ENCODE measurements around the gene UBE2QL1.

Gene UBE2QL1

GRCh38 chr5:6427694-6428093 lies 21.0 kb upstream of the UBE2QL1 start:
- DNase-seq (ENCODE audit: low read depth in 3 of 3, low spot score in 1 of 3): no peak

DNA sequence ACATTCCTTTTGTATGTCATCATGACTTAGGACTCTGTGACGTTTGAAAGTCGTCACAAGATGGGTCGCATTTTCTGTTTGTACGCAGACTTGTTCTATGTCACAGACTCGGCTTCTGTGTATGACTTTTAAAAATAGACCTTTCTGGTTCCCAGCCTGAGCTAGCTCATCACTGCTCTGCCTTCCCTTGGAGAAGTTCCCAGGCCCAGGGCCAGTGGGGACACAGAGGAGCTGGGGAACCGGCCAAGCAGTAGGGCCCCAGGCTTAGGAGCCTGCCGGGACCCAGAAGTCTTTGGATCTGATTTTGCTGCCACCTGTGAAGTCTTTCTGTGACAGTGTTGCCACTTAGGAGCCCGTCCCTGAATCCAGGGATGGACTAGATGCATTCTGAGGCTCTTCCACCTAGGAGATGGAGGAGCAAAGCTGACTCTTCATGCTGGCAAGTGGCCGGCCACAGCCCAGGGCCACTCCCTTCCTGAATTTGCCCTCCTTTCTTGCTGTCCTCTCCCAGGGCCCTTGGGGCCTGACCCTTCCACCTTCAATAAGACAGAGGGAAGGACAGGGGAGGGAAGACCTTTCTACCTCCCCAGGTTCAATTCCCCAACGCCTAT lies 18.1 kb upstream of the UBE2QL1 start:
- no peak for DNase-seq (ENCODE audit: low read depth in 3 of 3, low spot score in 1 of 3)

GRCh38 chr5:6431214-6432195 lies 17.2 kb upstream of the UBE2QL1 start:
- DNase-seq (ENCODE audit: low read depth in 3 of 3, low spot score in 1 of 3): no peak

GRCh38 chr5:6432206-6432605 lies 16.5 kb upstream of the UBE2QL1 start:
- no peak for DNase-seq (ENCODE audit: low read depth in 3 of 3, low spot score in 1 of 3)

- DNase-seq (ENCODE audit: low read depth in 3 of 3, low spot score in 1 of 3): no peak
Observed at GRCh38 chr5:6434731-6435130, 13.9 kb upstream of the UBE2QL1 start.

DNA sequence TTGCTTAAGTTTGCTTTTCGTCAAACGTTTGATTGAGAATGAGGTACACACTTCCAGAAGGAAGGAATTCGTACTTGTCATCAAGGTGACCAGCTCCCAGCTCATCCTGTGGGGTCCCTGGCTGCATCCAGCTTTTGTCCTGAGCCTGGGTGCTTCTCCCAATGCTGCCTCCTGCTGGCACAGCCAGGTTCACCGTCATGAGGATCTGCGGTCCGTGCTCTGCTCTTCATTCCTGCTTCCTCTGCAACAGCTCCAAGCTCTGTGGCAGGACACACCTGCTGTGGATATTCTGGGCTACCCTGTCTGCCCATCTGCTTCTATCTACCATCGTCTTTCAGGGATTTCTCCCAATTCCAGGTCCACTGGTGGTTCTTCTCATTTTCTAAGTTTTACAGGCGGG lies 13.3 kb upstream of the UBE2QL1 start:
- DNase-seq (ENCODE audit: low read depth in 3 of 3, low spot score in 1 of 3): no peak

DNA sequence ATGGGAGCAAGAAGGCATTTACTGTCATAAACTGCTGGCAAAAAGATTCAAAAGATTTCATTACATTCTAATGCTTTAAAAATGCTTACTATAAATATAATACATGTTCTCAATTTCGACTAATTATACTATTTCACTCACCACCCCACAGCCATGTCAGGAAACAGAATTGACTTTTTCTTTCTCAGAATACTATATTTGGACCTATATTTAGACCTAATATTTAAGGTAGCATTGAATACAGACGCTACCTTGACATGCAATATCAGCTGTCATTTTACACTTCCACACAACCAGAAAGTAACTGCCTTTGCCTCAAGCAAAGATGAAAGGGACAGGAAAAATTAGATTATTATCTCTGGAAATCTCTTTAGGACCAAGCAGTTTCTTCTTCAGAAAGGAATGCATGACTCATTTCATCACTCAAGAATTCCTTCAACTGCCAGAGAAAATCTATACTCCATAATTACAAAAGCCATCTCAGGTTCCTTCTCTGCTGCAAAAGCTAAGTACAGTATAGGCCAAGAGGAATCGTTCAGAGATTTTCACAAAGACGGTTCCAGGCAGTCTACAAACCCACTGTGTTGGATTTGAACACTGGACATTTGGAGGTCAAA lies 11.8 kb upstream of the UBE2QL1 start:
- no peak for DNase-seq (ENCODE audit: low read depth in 3 of 3, low spot score in 1 of 3)

DNA sequence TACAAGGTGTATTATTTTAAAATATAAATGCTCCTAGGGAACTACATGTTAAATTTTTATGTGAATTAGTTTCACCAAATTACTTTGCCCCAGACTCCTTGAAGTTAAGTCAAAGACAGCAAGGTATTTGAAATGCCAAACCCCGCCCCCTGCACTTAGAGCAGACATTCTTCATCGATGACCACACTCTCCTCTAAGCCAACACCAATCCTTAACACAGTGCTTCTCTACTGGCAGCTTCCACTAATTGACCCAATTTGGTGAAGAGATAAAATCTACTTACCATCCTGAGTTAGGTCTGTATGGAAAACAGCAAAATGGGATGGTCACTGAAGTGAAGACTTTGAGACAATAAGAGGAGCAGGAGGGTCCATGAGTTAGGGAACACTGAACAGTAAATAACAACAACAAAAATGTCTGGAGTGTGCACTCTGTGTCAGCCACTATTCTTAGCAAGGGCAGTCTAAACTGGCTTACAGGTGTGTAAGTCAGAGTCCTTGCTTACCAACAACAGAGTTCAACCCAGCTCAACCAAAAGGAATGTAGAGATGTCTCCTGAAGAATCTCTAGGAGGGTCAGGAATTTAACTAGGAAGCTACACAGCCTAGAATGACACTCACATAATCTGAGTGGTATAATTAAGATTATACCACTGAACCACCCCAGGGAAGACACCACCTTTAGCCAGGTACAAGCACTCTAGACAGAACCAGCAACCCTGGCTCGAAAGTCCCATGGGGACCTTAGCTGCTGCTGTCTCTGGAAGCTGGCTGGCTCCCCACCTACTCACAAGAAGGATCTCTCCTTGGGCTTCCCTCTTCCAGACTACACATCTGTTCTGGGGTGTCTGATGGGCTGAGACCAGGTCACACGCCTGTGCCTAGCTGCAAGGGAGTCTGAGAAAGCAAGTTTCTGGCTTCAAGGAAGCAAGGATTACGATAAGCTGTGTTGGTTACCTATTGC lies 8.8 kb upstream of the UBE2QL1 start:
- DNase-seq (ENCODE audit: low read depth in 3 of 3, low spot score in 1 of 3): no peak

DNA sequence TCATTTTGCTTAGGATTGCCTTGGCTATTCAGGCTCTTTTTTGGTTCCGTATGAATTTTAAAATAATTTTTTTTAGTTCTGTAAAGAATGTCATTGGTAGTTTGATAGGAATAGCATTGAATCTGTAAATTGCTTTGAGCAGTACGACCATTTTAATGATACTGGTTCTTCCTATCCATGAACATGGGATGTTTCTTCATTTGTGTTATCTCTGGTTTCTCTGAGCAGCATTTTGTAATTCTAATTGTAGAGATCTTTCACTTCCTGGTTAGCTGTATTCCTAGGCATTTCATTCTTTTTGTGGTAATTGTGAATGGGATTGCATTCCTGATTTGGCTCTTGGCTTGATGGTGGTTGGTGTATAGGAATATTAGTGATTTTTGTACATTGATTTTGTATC lies 6.3 kb upstream of the UBE2QL1 start:
- DNase-seq (ENCODE audit: low read depth in 3 of 3, low spot score in 1 of 3): no peak

DNA sequence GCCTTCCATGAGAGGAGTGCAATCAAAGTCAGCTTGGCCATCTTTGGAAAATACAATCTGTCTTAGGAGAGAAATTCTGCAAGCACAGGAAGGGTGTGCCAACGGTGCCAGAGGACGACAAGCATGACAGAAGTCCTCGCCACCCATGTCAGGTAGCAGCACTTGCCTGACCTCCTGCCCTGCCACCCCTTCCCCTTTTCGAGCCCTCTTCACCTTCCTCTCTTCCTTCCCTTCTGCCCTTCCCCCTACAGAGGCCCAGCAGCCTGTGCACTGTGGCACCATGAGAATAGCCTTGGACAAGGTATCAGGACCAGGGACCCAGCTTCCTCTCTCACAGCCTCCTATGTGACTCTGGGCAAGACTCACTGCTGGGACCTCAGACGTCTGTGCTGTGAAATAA lies 5.3 kb upstream of the UBE2QL1 start:
- DNase-seq (ENCODE audit: low read depth in 3 of 3, low spot score in 1 of 3): no peak

DNA sequence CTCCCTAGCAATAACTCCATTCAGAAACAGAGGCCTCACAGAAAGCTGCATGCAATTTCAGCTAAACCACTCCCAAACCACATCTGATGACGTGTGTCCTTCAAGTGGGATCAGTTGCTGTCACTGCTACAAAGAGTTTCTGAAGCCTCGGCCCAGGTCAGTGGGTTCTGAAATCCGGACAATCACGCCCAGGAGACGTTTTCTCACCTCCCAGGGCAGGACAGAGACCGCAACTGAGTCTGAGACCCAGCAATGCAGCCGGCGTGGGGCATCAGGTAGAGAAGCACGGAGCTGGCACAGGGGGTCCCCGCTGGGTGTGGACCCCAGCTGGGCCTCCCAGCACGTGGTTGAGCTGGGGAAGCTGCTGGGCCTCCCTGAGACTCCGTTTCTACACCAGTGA lies 2.6 kb upstream of the UBE2QL1 start:
- no peak for DNase-seq (ENCODE audit: low read depth in 3 of 3, low spot score in 1 of 3)

DNA sequence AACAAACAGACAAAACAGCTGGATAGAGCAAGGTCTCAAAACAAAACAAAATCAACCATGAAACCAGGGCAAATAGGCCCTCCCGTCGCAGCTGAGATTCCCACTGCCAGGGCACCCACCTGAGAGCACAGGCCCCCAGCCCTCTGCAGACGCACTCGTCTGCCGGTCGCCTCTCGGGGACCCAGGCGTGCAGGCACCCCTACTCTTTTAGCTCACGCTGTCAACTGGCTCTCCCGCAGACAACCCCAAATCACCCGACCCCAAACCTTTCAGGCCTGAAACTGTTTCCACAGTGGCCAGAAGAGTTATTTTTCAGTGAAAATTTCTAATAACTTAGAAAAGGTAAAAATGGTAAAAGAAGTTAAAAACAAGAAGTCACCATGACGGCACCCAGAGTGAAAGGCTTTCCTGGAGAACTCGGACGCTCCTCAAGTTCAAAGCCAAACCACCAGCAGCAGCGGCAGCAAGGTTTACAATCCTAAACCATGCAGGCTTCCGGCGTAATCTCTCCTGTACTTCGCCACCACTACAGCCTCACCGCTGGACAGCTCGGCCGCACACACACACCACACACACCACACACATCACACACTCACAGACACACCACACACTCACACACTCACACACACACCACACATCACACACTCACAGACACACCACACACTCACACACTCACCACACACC lies 1.9 kb upstream of the UBE2QL1 start:
- DNase-seq (ENCODE audit: low read depth in 3 of 3, low spot score in 1 of 3): no peak

DNA sequence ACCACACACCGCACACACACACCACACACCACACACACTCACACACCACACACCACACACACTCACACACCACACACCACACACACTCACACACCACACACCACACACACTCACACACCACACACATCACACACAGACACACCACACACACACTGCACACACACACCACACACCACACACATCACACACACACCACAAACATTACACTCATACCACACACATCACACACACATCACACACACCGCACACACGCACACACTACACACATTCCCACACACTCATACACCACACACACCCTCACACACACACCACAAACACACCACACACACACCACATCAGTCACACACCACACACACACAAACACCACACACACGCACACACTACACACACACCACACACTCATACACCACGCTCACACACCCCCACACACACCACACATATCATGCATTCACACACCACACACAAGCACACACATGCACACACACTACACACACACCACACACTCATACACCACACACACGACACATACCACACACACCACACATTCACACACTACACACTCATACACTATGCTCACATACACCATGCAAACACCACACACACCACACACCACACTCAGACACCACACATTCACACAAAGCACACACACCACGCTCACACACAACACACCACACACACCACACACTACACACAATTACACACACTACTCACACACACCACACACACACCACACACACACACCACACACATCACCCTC lies 1.1 kb upstream of the UBE2QL1 start:
- no peak for DNase-seq (ENCODE audit: low read depth in 3 of 3, low spot score in 1 of 3)

GRCh38 chr5:6448141-6448491 lies 543 bp upstream of the UBE2QL1 start:
- DNase-seq (ENCODE audit: low read depth in 3 of 3, low spot score in 1 of 3): no peak

DNA sequence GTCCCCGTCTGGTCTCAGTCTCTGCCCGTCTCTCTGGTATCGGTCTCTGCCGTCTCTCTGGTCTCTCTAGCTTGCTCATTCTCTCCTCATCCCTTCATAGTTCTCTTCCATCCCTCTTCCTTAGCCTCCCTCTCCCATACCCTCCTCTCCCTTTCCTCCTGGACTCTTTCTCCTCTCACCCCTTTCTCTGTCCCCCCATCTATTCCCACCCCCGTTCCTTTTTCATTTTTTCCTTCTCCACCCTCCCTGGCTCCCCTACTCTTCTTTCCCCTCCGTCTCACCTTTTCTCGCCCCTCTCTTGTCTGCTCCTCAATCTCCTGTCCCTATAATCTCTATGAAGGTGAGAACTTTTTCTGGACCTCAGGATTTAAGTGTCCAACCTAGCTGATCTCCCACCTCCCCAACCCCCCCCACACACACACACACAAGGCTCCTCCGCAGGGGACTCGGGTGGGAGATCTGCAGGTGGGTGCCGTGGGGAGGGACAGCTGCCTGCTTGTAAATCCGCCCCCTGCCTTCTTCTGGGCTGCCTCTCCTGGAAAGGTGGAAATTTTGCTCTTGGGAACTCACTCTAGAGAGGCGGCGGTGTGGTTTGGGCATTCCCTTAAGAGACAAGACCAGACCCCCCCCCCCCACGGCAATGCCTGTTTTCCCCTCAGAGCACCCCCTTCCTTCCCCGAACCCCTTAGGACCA lies 953 bp downstream of the UBE2QL1 start:
- no peak for DNase-seq (ENCODE audit: low read depth in 3 of 3, low spot score in 1 of 3)

DNA sequence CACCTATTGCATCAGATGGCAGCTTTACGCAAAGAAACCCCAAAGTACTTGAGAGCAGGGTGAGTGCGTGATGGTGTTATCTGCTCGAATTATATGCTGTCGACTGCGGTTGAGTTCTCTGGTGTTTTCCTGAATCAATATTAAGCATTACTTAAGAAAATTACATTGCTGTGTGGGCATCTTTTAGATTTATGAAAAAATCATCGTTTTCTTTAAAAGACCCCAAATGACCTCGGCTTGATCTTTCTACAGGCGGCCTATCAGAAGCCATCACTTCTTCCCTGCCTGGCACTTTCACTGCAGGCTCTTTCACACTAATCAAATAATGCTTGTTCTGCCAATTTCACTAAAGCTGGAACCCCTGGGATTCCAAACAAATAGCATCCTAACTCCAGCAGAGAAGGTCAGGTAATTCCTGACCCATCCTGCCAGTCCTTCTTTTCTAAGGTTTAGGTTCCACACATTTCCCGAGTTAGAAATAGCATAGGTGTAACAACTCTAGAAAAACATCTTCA lies 1.7 kb downstream of the UBE2QL1 start:
- no peak for DNase-seq (ENCODE audit: low read depth in 3 of 3, low spot score in 1 of 3)

- no peak for DNase-seq (ENCODE audit: low read depth in 3 of 3, low spot score in 1 of 3)
Observed at GRCh38 chr5:6452622-6453504, 4.2 kb downstream of the UBE2QL1 start.

DNA sequence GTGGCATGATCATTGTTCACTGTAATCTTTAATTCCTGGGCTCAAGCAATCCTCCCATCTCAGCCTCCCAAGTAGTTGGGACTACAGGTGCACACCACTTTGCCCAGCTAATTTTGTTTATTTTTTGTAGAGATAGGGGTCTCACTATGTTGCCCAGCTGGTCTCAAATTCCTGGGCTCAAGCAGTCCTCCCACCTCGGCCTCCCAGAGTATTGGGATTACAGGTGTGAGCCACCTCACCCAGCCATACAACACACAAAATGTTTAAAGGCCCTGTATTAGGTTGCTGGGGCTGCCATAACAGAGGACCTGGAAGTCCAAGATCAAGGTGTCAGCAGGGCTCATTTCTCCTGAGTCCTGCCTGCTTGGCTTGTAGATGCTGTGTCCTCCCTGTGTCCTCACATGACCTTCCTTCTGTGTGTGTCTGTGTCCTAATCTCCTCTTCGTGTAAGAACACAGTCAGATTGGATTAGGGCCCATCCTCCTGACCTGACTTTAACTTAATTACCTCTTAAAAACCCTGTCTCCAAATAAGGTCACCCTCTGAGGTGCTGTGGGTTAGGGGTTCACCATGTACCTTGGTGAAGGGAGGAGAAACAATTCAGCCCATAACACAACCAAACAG lies 5.4 kb downstream of the UBE2QL1 start:
- no peak for DNase-seq (ENCODE audit: low read depth in 3 of 3, low spot score in 1 of 3)

Data from stimulated activated CD4-positive, alpha-beta T cell treated with anti-CD3 and anti-CD28 coated beads, TNF-alpha, amount 100 ng/mL, for 1 hour (primary cell).